Right forelimb (tissue), 1 donor: ENCODE results near the gene RASAL2.

Source experiments
- DNase-seq: peaks from one replicate; pipeline ENCODE4 v3.0.0-alpha.2; 2018

The RASAL2 gene

GRCh38 chr1:178407655-178408054 lies 313.8 kb downstream of the RASAL2 start:
- no peak for DNase-seq

GRCh38 chr1:178408871-178409270 lies 315.0 kb downstream of the RASAL2 start:
- no peak for DNase-seq

GRCh38 chr1:178409541-178409940 lies 315.6 kb downstream of the RASAL2 start:
- DNase-seq = no peak

- DNase-seq = no peak
These were observed 318.0 kb downstream of the RASAL2 start for GRCh38 chr1:178411756-178412399.

GRCh38 chr1:178412400-178412770 lies 318.5 kb downstream of the RASAL2 start:
- no peak for DNase-seq

- DNase-seq = no peak
These were observed 324.0 kb downstream of the RASAL2 start for GRCh38 chr1:178417858-178418257.

- no peak for DNase-seq
These were observed 324.5 kb downstream of the RASAL2 start for GRCh38 chr1:178418284-178418955.

GRCh38 chr1:178434360-178434759 lies 340.5 kb downstream of the RASAL2 start:
- no peak for DNase-seq

- no peak for DNase-seq
These were observed 341.1 kb downstream of the RASAL2 start for GRCh38 chr1:178434899-178435435.

GRCh38 chr1:178436899-178437298 lies 343.0 kb downstream of the RASAL2 start:
- no peak for DNase-seq

- DNase-seq = no peak
These were observed 344.5 kb downstream of the RASAL2 start for GRCh38 chr1:178438432-178438831.

- DNase-seq = no peak
These were observed 349.0 kb downstream of the RASAL2 start for GRCh38 chr1:178442925-178443324.

- no peak for DNase-seq
These were observed 357.0 kb downstream of the RASAL2 start for GRCh38 chr1:178450871-178451270.

- DNase-seq = no peak
These were observed 357.6 kb downstream of the RASAL2 start for GRCh38 chr1:178451529-178451928.

GRCh38 chr1:178452013-178452412 lies 358.1 kb downstream of the RASAL2 start:
- DNase-seq = no peak

GRCh38 chr1:178456472-178456871 lies 362.6 kb downstream of the RASAL2 start:
- no peak for DNase-seq

- no peak for DNase-seq
These were observed 363.7 kb downstream of the RASAL2 start for GRCh38 chr1:178457651-178458050.

- DNase-seq = no peak
These were observed 364.3 kb downstream of the RASAL2 start for GRCh38 chr1:178458203-178458602.

- no peak for DNase-seq
These were observed 367.2 kb downstream of the RASAL2 start for GRCh38 chr1:178461104-178461503.

GRCh38 chr1:178461701-178462100 lies 367.8 kb downstream of the RASAL2 start:
- no peak for DNase-seq

GRCh38 chr1:178464141-178464540 lies 370.2 kb downstream of the RASAL2 start:
- no peak for DNase-seq

GRCh38 chr1:178464566-178464965 lies 370.7 kb downstream of the RASAL2 start:
- DNase-seq = no peak

- DNase-seq = no peak
These were observed 371.1 kb downstream of the RASAL2 start for GRCh38 chr1:178465011-178465410.

- no peak for DNase-seq
These were observed 373.9 kb downstream of the RASAL2 start for GRCh38 chr1:178467837-178468236.
